ENCODE results near the gene BEST4.

The BEST4 gene

DNA sequence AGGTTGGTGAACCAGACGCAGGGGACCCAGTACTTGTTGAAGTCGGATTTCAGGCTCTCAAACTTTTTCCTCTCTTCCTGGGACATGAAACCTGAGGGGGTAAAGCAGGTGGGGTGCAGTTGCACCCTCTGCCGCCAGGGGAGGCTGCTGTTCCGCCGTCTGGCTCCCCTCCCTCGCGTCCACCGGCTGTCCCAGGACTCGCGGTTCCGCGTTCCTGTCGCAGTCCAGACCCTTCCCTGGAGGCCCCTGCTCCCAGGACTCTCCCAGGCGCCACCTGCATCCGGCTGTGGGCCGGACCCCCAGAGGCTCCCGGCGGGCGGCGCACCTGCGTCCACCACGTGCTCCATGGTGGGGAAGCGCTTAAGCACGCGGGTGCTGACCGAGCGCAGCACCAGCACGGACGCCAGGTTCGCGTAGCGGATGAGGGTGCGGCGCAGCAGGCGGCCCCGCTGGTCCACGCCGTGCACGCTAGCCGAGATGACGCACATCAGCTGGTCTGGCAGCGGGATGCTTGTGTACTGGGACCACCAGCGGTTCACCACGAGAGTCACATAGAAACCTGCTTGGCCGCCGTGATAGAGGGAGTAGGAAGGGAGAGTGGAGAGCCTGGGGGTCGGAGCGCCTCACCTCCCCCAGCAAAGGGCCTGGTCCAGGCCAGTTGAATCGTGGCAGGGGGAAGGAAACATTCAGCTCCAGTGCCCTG, 1.7 kb downstream of the BEST4 start:
- Histone ChIP-seq H3K79me2 (ENCODE audit: insufficient read depth, low read length) (no peaks in the 10 kb centered on the region), H3K27me3 (ENCODE audit: insufficient read depth, low read length, poor library complexity) (no peaks in the 10 kb centered on the region), H3K4me3 (ENCODE audit: low read depth in 1 of 2, low read length in 2 of 2) (no peak overlapping the region), H3K9ac (ENCODE audit: low read depth, low read length) (no peak overlapping the region), H4K20me1 (ENCODE audit: insufficient read depth, low read length) (0 out of 2 replicates have a peak, but pooled peaks cover 2% of the 10 kb centered on the region), H2AFZ (ENCODE audit: low read depth, low read length) (no peak overlapping the region), H3K27ac (ENCODE audit: low read length) (no peak overlapping the region), H3K9me3 (ENCODE audit: insufficient read depth, low read length, severe bottlenecking) (no peaks in the 10 kb centered on the region), H3K4me2 (ENCODE audit: insufficient read depth, low read length) (no peak overlapping the region), H3K4me1 (ENCODE audit: insufficient read depth, low read length) (no peaks in the 10 kb centered on the region), H3K36me3 (ENCODE audit: insufficient read depth, low read length) (peaks cover 2% of the 10 kb centered on the region; the same call in 1 of the 2 replicates)
- ATAC-seq (ENCODE audit: insufficient read depth, low read depth) (0 out of 3 replicates have a peak, but pooled peaks have one; percentile 26), DNase-seq (no peak)
- TF ChIP-seq, protein P1, sequence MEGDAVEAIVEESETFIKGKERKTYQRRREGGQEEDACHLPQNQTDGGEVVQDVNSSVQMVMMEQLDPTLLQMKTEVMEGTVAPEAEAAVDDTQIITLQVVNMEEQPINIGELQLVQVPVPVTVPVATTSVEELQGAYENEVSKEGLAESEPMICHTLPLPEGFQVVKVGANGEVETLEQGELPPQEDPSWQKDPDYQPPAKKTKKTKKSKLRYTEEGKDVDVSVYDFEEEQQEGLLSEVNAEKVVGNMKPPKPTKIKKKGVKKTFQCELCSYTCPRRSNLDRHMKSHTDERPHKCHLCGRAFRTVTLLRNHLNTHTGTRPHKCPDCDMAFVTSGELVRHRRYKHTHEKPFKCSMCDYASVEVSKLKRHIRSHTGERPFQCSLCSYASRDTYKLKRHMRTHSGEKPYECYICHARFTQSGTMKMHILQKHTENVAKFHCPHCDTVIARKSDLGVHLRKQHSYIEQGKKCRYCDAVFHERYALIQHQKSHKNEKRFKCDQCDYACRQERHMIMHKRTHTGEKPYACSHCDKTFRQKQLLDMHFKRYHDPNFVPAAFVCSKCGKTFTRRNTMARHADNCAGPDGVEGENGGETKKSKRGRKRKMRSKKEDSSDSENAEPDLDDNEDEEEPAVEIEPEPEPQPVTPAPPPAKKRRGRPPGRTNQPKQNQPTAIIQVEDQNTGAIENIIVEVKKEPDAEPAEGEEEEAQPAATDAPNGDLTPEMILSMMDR (IDR thresholded peaks at IDR 0.05; ENCODE audit: borderline replicate concordance, extremely low read depth, low read length, poor library complexity, severe bottlenecking) = peak; percentile 62
- TF ChIP-seq EZH2 (IDR thresholded peaks at IDR 0.05; ENCODE audit: borderline replicate concordance, low read depth, low read length, severe bottlenecking) = no peak

DNA sequence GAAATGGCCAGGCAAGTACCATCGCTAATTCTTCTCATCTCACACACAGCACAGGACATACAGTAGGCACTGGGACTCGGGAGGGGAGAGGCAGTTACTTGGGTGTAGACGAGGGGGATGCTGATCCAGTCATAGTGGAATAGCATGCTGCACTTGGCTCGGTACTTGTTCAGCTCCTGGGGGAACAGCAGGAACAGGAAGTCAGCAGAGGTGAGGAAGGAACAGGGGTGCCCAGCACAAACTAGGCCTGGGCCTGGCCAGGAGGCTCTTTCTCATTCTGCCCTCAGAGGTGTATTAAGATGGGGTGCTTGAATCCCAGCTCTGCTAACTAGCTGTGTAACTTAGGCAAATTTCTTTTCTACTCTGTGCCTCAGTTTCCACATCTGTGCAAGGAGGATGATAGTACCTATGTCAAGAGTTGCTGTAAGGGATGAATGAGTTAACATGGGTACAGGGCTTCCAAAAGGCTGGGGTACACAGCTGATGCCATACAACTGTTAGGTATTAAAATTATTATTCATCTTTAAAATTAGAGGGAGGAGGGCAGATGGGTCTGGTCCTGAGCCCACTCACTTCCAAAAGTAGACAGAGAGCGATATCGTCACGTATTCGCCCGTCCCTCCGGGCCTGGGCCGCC, 2.4 kb downstream of the BEST4 start:
- DNase-seq (no peak), ATAC-seq (ENCODE audit: insufficient read depth, low read depth) (no peak)
- Histone ChIP-seq H4K20me1 (ENCODE audit: insufficient read depth, low read length) (0 out of 2 replicates have a peak, but pooled peaks cover 3% of the 10 kb centered on the region), H3K4me3 (ENCODE audit: low read depth in 1 of 2, low read length in 2 of 2) (no peak overlapping the region), H3K79me2 (ENCODE audit: insufficient read depth, low read length) (no peaks in the 10 kb centered on the region), H3K27me3 (ENCODE audit: insufficient read depth, low read length, poor library complexity) (no peaks in the 10 kb centered on the region), H3K27ac (ENCODE audit: low read length) (no peak overlapping the region), H3K4me2 (ENCODE audit: insufficient read depth, low read length) (no peak overlapping the region), H3K9ac (ENCODE audit: low read depth, low read length) (no peak overlapping the region), H3K36me3 (ENCODE audit: insufficient read depth, low read length) (peaks cover 8% of the 10 kb centered on the region; the same call in 1 of the 2 replicates), H3K4me1 (ENCODE audit: insufficient read depth, low read length) (no peaks in the 10 kb centered on the region), H2AFZ (ENCODE audit: low read depth, low read length) (no peak overlapping the region), H3K9me3 (ENCODE audit: insufficient read depth, low read length, severe bottlenecking) (no peaks in the 10 kb centered on the region)
- TF ChIP-seq, protein P1 (IDR thresholded peaks at IDR 0.05; ENCODE audit: borderline replicate concordance, extremely low read depth, low read length, poor library complexity, severe bottlenecking) = no peak
- no peak for TF ChIP-seq EZH2 (IDR thresholded peaks at IDR 0.05; ENCODE audit: borderline replicate concordance, low read depth, low read length, severe bottlenecking)

DNA sequence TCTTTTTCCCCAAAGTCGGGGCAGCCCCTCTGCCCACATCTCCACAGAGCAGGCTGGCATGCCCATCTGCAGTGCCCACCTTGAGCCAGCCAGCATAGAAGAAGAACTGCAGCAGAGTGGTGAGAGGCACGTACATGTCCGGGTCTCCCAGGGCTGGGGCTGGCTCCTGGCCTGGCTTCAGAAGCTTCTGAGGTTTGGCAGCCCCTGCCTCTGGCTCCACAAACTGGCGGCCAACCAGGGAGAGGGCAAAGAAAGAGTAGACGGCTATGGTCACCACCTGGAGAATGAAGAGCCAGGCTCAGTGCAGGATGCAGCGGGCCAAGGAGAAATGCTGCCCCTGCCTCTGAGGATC, 3.0 kb downstream of the BEST4 start:
- no peaks in the 10 kb centered on the region for H3K27me3 ChIP-seq (ENCODE audit: insufficient read depth, low read length, poor library complexity)
- H3K9ac ChIP-seq (ENCODE audit: low read depth, low read length) = no peak overlapping the region
- H4K20me1 ChIP-seq (ENCODE audit: insufficient read depth, low read length) = 0 out of 2 replicates have a peak, but pooled peaks cover 3% of the 10 kb centered on the region
- H3K4me2 ChIP-seq (ENCODE audit: insufficient read depth, low read length) = no peak overlapping the region
- no peaks in the 10 kb centered on the region for H3K4me1 ChIP-seq (ENCODE audit: insufficient read depth, low read length)
- H3K27ac ChIP-seq (ENCODE audit: low read length) = no peak overlapping the region
- no peak overlapping the region for H3K4me3 ChIP-seq (ENCODE audit: low read depth in 1 of 2, low read length in 2 of 2)
- no peak for ATAC-seq (ENCODE audit: insufficient read depth, low read depth)
- H3K79me2 ChIP-seq (ENCODE audit: insufficient read depth, low read length) = no peaks in the 10 kb centered on the region
- H2AFZ ChIP-seq (ENCODE audit: low read depth, low read length) = no peak overlapping the region
- DNase-seq = no peak
- no peak for TF ChIP-seq EZH2 (IDR thresholded peaks at IDR 0.05; ENCODE audit: borderline replicate concordance, low read depth, low read length, severe bottlenecking)
- TF ChIP-seq, protein P1 (IDR thresholded peaks at IDR 0.05; ENCODE audit: borderline replicate concordance, extremely low read depth, low read length, poor library complexity, severe bottlenecking) = no peak
- H3K9me3 ChIP-seq (ENCODE audit: insufficient read depth, low read length, severe bottlenecking) = no peaks in the 10 kb centered on the region
- peaks cover 14% of the 10 kb centered on the region for H3K36me3 ChIP-seq (ENCODE audit: insufficient read depth, low read length)

Data from DND-41 (cell line).